Superior temporal gyrus (tissue), 1 donor: ENCODE measurements around the gene GPR132.
A peak's percentile ranks its signal among the peaks of the same experiment; 100 is the strongest.

Experiments used
- DNase-seq: peaks from one replicate; pipeline ENCODE4 v3.0.0-alpha.2; 2016; ENCODE audit errors: extremely low spot score

The GPR132 gene

DNA sequence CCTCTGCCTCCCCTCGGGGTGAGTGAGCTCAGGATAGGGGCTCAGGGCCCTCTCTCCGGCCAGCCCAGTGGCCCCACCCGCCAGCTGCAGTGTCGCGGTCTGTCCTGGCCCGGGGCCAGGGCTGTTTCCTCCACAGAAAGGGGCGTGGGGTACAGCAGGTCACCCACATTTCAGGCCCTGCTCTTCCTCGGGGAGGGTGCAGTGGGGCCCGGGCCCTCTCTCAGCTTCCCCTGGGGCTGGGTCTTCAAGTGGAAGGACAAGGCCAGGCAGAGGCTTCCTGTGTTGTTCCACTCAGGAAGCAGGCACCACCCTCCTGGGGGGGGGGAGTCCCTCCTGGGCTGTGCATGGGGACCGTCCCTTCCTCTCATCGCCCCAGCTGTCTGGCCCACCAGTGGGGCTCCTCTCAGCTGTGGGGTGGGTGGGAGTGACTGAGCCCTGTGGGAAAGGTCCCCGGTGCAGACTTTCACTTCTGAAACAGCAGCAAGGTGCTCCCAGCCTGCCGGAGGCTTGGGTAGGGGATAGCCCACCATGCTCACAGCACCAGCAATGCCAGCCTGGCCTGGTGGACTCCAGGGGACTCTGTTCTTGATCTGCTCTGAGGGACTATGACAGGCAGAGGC, 3.7 kb downstream of the GPR132 start:
- no peak for DNase-seq

DNA sequence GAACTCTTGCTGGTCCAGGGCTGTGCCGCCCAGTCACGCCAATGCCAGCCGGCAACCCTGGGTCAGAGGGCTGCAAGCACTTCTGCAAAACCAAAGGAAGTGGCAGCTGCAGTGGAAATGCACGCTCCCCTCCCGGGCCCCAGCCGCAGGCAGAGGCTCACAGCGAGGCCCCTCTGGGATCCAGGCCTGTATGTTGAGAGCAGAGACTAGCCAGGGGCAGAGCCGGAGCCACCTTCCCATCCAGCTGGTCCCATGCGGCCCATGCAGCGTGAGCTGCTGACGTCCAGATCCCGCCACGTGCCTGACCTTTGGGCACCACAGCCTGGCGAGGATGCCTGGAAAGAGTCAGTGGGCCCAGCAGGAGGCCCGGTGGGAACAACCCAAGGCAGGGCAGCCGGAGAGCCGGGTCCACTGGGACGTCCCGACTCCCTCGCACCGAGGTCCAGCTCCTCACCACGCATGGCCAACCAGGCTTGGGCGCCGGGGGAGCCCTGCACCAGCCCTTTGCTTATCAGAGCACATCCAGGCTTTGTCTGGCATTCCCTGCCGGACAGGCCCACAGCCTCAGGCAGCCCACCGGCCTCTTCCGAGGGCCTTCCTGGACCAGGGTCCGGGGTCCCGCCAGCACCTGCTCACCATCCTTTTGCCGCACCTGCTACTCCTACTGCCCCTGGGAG, 4.3 kb downstream of the GPR132 start:
- DNase-seq = no peak

DNA sequence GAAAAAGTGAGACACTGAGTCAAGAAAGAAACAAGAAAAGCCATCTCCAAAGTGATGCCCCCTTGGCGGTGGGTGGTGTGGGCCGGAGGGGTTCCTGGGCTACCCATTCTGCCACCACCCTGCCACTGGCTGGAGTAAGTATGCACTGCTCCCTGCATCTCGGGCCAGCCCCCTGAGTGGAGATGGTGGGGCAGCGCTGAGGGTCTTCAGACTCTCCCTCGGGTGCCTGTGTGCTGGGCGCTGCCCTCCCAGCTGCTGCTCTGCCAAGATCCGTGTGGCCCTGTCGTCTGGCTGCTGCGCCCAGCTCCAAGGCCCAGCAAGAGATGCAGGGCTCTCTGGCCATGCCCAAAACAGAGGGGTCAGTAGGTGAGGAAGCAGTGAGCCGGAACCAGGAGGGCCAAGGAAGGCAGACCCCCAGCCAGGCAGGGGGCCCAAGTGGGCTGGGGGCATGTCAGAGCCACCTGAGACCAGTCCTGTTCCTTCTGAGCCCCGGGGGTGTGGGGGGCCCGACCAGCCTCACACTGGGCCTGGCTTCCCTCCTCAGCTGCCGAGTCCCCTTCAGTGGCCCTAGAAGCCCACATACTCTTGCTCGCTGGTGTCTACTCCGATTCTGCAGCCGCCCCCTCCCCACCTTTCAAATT, 5.2 kb downstream of the GPR132 start:
- DNase-seq = no peak

DNA sequence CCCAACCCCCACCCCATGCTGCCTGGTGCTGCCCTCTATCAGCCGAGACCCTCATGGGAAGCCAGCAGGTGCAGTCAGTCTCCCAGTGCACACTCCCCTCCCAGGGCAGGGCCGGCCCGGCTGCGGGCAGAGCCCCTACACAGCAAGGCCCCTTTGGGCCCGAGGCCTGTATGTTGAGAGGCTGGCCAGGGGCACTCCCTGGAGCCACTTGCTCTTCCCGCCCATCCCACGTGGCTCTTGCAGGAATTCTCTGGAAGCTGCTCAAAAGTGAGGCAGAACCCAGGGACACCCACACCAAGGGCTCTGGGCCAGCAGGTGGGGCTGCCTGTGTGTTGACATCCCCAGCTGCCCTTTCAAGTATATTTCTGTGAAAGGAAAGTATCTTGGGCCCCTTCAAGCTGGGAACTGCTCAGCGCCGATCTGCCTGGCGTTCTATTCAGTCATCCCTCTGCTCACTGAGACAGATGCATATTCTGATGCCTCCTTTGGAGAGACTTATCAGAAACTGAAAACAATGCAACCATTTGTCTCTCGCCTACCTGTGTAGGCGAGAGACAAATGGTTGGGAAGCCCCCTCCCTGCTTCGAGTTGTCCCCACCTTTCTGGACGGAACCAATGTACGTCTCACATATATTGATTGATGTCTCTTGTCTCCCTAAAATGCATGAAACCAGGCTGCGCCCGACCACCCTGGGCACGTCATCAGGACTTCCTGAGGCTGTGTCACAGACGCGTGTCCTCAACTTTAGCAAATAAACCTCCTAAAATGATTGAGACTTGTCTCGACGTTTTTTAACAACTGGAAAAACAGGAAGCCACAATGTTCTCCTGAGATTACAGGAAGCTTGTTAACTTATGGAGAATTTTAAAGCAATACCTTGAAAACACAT, 6.0 kb downstream of the GPR132 start:
- DNase-seq = no peak

DNA sequence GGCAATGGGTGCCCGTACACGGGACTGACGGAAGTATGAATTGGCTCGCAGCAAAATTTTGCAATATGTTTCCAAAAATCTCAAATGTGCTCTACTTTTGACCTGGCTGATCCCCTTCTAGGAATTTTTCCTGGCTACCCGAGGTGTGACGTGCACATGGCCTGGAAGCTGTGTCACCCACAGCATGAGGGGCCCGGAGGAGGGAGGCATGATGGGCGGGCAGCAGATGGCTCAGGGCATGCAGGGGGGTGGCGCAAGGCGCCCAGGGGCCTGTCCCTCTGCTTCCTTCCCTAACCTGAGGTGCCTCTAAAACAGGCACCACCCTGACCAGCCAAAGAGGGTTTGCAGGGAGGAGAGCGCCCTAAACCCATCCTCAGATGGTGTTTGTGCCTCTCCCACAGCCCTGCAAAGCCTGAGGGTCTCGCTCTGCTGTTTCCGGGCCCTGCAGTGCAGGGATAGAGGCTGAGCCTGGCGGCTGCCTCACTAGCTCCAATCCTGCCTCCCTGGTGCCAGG, 6.7 kb downstream of the GPR132 start:
- no peak for DNase-seq

DNA sequence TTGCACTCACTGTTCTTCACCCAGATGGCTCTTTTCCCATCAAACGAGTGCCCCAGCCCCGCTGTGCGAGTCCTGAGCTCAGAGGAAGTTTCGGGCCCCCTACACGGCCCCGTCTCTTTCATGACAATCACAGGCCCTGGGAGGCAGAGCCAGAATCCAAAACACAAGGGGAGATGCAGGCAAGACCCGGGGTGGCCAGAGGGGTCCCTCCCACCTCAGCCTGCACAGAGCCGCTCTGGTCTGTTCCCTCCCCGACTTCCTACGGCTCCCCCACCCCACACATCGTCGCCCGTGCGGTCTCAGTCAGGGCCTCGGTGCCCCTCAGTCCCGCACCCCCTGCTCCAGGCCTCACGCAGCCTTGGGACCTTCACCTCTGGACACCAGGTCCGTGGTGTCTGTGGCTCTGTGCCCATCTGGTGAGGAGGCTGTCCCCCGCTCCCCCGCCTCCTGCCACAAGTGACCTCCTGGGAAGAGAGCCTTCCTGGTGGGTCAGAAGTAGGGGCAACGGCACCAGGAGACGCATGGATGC, 8.9 kb downstream of the GPR132 start:
- no peak for DNase-seq

DNA sequence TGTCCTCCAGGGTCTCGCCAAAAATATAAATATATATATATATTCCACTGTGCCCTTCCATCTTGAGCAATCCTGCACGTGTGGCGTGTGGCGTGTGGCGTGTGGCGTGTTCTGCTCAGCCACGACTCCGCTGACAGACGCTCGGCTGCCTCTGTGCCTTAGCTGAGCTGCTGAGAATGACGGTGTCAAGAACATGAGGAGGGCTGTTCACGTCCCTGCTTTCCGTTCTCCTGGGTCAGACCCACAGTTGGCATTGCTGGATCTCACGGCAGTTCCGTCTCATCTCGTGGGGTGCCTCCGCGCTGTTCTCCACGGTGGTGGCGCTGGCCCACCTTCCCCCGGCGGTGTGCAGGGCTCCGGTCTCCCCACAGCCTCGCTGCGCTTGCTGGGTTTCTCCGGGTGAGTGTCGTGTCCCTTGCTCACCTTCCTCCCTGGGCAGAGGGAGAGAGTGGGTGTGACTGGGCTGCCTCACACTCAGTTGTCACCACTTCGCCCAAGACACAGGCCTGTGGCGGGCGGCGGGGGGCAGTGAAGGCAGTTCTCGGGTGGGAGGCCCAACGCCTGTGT, 9.4 kb downstream of the GPR132 start:
- no peak for DNase-seq

DNA sequence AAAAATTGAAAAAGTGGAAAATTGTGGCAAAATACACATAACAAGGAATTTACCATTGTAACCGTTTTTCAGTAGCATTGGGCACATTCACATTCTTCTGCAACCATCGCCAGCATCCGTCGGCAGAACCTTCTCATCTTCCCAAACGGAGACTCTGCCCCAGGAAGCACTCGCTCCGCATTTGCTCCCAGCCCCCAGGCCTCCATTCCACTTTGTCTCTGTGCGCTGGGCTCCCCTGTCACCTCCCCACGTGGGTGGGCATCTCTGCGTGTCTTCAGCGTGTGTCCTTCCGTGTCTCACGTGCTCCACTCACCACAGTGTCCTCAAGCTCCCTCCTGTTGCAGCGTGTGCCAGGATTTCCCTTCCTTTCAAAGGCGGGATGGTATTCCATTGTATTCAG, 9.9 kb downstream of the GPR132 start:
- DNase-seq = no peak

DNA sequence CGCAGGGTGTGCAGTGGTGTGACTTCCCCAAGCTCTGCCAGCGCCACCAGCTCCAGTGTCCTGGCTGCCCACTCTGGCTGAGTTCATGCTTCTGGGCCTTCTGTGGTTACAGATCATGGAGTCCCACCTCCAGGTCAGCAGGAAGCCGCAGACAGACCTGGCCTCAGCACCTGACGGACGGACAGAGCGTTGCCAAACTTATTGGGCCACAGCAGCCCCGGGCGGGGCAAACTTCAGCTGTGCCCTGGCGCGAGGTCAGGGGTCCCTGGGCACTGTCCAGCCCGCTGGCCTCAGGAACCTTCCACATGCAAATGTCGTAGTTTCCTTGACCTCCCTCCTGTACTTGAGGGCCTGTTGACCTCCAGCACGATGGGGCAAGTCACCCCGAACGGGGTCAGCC, 11.2 kb downstream of the GPR132 start:
- DNase-seq = no peak

DNA sequence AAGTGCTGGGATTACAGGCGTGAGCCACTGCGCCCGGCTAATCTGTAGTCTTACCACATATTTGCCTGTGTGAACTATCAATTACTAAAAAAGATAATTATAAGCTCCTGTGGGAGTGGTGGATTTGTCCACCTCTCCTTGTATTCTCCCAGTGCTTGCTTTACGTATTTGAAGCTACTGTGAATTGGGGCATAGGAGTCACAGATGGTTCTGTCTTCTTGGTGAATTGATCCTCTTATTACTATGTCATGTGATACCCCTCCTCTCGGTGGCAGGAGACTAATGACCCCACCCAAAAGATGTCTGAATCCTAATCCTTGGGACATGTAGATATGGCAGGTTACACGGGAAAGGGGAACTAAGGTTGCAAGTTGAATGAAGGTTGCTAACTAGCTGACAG, 11.8 kb downstream of the GPR132 start:
- DNase-seq = no peak

DNA sequence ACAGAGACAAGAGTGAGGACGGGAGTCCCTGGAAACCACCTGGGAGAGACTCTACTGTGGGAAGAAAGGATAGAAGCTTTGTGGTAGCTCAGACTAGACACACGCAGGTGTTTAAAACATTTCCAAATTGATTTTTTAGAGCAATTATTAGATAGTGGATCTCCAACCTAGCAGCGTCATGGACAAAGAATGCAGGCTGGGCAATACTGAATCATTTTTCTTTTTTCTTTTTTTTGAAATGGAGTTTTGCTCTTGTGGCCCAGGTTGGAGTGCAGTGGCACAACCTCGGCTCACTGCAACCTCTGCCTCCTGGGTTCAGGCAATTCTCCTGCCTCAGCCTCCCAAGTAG, 13.1 kb downstream of the GPR132 start:
- no peak for DNase-seq

DNA sequence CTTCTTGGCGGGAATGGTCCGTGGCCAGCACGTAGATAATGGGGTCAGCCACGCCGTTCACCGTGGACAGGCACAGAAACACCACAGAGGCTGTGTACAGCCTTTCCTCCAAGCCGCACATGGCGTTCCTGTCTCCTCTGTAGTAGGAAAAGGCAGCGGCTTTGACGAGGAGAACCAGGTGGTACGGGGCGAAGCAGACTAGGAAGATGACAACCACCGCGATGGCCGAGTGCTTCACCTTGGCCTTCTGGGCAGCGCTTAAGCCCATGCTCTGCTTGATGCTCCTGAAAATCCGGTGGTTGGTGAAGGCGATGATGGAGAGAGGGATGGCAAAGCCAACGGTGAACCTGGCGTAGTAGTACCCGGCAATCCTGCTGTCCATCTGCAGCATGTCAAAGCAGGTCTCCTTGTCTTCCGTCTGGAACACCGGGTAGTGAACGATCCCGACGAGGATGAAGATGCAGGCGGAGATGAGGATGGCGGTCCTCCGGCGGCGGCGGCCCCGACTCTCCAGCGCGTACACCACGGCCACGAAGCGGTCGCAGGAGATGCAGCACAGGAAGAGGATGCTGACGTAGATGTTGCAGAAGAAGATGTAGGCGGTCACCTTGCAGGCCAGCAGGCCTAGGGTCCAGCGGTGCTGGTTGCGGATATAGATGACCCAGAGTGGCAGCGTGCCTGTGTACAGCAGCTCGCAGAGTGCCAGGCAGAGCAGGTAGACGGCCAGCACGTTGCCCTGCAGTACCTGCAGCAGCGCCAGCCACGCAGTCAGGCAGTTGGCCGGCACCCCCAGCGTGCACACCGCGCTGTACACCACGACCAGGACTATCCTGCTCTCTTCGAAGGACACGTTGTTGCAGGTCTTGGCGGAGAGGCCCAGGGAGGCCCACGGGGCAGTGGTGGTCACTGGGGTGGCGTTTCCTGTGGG, 13.8 kb downstream of the GPR132 start:
- no peak for DNase-seq

DNA sequence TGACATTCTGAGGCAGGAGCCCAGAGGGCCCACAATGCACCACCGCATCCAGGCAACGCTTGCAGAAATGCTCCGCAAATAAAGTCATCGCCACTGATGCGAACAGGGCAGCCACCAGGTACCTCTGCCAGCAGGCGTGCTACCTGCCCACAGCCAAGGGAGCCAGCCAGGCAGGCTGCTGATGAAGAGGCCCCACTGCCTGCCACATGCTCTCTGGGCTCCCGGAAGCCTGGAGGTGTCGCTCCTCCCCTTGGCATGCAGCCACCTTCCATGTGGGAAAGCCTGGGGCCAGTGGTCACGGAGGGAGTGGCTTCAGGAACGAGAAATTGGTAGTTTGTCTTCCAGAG, 14.7 kb downstream of the GPR132 start:
- DNase-seq = no peak

DNA sequence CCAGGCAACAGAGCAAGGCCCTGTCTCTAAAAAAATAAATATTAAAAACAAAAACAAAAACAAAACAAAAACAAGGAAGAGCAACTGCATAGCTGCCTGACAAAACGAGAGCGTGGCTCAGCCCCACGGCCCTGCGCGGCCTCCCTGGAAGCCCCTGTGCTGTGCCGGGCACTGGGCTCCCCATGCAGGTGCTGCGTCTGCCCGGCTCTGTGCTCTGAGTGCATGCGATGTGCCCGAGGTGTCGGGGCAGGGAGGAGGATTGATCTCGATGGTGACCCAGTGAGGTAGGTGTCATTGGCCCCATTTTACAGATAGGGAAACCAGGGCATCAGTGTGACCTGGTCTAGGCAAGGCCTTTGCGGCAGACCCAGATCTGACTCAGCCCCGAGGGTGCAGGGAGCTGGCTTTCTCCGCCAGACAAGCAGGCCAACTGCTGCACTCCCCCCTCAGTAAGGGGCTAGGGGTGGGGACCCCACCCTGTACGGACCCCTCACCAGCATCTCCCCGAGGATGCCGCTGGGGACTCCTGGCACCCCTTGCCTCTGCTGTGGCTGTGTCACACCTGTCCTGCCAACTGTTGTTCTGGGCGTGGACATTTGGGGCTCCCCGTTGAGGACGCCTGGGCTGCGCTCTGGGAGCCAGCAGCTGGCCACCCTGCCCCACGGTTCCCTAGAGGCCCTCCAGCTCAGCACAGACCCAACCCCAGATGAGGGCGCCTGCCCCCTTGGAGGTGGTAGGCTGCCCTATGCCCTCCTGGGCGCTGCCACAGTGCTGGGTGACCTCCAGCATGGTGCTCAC, 15.3 kb downstream of the GPR132 start:
- no peak for DNase-seq

DNA sequence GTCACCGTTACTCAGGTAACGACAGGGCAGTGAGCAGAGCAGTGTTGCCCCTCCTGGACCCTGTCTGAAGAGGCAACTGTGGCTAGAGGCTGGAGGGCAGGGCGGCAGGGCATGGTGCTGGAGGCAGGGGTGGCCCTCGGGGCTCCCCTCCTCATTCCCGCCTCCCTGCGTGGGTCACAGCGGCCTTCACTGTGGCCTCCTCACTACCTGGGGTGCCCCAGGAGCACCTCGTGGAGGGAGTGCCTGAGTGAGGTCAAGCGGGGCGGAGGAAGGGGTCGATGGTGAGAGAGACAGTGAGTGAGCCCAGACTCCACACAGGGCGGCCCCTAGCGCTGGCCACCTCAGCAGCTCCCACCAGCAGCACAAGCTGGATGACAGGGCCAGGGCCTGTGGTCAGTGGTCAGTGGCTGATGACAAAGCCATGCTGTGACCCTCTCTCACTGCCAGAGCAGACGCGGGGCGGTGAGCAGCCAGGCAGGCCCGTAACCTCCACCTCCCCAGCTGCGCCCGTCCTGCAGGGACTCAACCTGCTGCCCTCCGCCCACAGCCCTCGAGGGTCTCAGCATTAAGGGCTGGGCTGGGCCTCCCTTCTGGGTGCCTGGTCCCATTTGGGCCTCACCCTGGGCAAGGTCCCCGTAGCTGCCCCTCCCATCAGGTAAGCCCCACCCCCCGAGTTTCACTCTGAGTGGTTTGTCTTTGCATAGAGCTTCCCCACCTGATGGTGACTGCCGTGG, 17.8 kb downstream of the GPR132 start:
- no peak for DNase-seq

DNA sequence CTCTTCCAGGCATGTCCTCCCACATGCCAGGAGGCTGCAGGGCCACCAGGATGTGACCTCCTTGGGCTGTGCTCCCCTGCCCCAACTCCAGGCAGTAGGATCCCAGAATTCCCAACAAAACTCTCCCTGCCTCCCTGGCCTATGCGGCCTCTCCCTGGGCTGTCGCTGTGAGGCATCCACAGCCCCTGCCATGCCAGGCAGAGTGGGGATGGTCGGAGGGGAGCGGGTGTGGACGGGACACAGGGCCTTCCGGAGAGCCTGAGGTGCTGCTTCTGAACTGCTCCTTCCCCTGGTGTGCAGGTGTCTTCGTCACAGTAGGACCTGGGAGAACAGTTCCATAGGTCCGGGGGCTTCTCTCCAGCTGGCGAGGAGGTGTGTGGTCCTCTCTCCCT, 18.3 kb downstream of the GPR132 start:
- no peak for DNase-seq

DNA sequence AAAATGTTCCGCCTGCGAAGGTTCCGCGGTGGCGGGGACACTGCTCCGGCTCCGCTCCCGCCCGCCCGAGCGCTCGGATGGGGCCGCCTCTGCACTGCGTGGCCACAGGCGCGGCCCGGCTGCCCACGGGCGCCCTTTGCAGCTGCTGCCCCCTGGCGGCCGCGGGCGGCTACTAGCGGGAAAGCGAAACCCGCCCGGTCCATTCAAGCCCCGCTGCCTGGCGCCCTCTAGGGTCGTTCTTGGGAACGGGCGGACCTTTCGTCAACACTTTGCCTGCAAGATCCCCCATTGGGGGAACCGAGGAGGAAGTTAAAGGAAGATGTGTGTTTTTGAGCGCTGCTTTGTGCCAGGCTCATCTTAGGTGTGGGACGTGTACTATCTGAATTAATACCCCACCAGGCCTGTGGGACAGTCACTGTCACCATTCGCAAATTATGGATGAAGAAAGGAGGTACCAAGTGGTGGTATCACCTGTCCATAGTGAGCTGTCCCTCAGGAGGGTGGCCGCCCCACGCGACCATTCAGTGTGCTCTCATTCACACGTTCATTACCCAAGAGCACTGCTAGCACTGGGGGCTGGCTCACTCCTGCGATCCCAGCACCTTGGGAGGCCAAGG, 19.4 kb downstream of the GPR132 start:
- peak; percentile 71 for DNase-seq

DNA sequence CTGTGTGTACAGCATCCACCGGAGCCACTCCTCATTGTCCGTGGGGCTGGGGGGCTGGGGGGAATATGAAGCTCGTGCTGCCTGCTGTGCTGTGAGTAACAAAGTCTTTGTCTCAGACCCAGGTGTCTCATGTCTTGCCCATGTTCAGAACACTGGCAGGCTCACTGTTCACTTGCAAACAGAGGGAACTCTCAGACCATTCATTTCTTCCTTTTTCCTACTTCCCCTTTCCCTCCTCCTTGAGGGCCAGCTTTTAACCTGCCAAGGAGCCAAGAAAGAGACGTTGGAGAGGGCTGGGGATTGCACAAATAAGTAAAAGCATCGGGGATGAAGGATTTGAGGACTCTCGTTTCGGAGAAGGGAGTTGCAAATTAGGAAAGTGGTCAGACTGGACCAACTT, 21.6 kb downstream of the GPR132 start:
- DNase-seq = no peak

DNA sequence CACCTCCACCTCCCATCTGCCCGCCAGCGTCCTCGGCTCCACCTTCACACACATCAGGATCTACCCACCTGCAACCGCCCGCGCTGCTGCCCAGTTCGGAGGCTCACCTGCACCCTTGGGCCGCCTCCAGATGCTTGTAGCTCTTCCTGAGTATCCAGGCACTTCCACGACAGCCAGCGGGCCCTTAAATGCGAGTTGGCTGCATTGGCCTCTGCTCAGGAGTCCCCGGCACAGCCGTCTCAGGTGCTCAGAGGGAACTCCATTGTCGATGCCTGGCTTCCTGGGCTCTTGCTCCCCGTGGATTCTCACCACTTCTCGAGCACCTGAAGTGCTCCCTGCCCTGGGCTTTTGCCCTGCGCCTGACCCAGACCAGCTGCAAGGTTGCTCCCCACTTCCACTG, 22.4 kb downstream of the GPR132 start:
- no peak for DNase-seq
